Effector memory CD8-positive, alpha-beta T cell (primary cell): ENCODE results near the gene MAPKBP1.
A peak's percentile ranks its signal among the peaks of the same experiment; 100 is the strongest.
"Not testable (repeated sequence)": the region's sequence is repeated elsewhere in the genome, so short reads cannot be mapped to it uniquely, and the experiment has no call there.

Experiments
- ATAC-seq: fragments of 150-1000 bp; cut with Tn5 transposase; replicated peaks from 2 replicates; pipeline ENCODE4 v1.10.0; 2021; ENCODE audit warnings: mild to moderate bottlenecking, moderate library complexity
- DNase-seq, 3 experiments: peaks; one replicate each; pipeline ENCODE4 v3.0.0; 2021
- H3K27ac Mint-ChIP-seq, 2 donors: one replicate each; pipeline ENCODE4 v1.8.0; 2022; ENCODE audit warnings: mild to moderate bottlenecking in 2 of 2, mixed read lengths in 2 of 2, moderate library complexity in 2 of 2
- H3K27me3 Mint-ChIP-seq, 2 donors: one replicate each; pipeline ENCODE4 v1.8.0; 2022; ENCODE audit warnings: mixed read lengths in 2 of 2
- H3K36me3 Mint-ChIP-seq: one replicate; pipeline ENCODE4 v1.8.0; 2022; ENCODE audit warnings: mild to moderate bottlenecking, moderate library complexity, mixed read lengths; ENCODE audit not compliant: insufficient read depth
- H3K4me1 Mint-ChIP-seq, 2 donors: one replicate each; pipeline ENCODE4 v1.8.0; 2022; ENCODE audit warnings: low read depth in 2 of 2, mixed read lengths in 2 of 2
- H3K4me3 Mint-ChIP-seq, 2 donors: one replicate each; pipeline ENCODE4 v1.8.0; 2022; ENCODE audit warnings: mild to moderate bottlenecking in 2 of 2, mixed read lengths in 2 of 2, moderate library complexity in 2 of 2
- H3K9me3 Mint-ChIP-seq, 2 donors: one replicate each; pipeline ENCODE4 v1.8.0; 2022; ENCODE audit warnings: mixed read lengths in 2 of 2

MAPKBP1 gene

DNA sequence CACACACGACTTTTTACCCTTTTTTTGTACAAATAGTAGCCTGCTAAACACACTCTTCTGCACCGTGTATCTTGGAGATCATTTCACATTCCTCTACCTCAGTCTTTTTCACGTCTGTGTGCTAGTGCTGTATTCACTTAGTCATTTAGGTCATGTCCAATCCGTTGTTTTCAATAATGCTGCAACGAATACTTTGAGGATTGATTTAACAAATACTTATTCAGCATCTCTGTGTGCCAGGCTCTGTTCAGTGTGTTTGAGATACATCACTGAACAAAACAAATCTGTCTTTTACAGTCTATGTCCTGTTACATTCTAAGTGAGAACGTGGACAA lies 54.5 kb downstream of the MAPKBP1 start:
- DNase-seq (no peak), ATAC-seq (no peak)
- Mint-ChIP-seq H3K27ac (peak overlapping the region; percentile 59 to 94), H3K4me3 (peak overlapping the region; percentile 80 to 99), H3K9me3 (no peaks in the 10 kb centered on the region), H3K4me1 (peaks cover 37 to 44% of the 10 kb centered on the region in 2 donors), H3K27me3 (no peaks in the 10 kb centered on the region), H3K36me3 (peaks cover 28% of the 10 kb centered on the region)

DNA sequence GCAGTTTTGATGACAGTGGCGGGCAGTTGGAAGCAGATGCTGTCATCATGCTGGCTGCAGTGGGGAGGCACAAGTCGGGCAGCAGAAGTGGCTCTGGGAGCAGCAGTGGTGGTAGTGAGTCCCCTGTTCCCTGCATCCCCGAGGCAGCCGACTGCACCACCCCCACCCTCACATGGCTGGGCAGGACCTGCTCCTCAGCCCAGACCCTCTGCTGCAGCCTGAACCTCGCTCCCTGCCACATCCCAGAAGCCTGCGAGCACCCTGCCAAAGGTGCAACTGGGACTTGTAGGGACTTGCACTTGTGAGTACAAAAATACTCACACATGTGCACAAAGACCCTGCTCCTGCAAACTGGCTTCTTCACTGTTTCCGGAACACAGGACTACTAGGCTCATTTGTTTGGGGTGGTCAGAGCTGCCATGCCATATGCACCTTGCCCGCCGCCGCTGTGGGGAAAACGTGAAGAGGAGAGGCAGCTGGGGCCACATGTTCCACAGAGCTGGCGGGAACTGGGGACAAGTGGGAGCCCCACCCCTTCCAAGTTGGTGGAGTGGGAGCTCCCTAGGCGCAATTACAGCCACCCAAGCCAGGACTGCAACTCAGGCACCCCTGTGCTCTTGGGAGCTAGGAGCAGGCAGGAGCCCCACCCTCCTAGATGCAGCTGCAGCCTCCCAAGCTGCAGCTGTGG lies 55.8 kb downstream of the MAPKBP1 start:
- peaks cover 26% of the 10 kb centered on the region for H3K36me3 Mint-ChIP-seq
- H3K27me3 Mint-ChIP-seq = no peaks in the 10 kb centered on the region
- H3K27ac Mint-ChIP-seq = no peak overlapping the region
- no peaks in the 10 kb centered on the region for H3K9me3 Mint-ChIP-seq
- no peak overlapping the region for H3K4me3 Mint-ChIP-seq
- no peak for ATAC-seq
- no peak for DNase-seq
- H3K4me1 Mint-ChIP-seq = peaks cover 43 to 51% of the 10 kb centered on the region in 2 donors

DNA sequence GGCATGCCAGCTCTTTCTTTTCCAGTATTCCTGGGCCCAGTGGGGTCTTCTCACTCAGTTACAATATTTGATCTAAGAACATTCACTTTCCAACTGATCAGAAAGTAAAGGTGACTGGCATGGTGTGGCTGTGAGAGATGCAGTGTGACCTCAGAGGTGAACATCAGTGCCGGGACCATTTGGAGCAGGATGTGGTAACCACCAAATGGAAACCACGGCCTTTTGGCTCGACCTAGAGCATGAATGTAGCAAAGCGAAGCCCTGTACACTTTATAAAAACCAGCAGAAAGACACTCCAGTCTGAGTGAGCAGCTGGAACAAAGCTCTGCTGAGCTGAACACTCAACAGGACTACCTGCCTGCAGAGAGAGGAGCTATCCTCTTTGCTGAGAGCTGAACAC lies 57.0 kb downstream of the MAPKBP1 start:
- peak overlapping the region; percentile 53 to 63 for H3K4me3 Mint-ChIP-seq
- peak; percentile 62 for ATAC-seq
- H3K27ac Mint-ChIP-seq = peak overlapping the region; percentile 69 to 79
- peaks cover 19% of the 10 kb centered on the region for H3K36me3 Mint-ChIP-seq
- H3K27me3 Mint-ChIP-seq, H3K9me3 Mint-ChIP-seq: not testable (repeated sequence)
- DNase-seq = peak; percentile 40 to 46 (median 45)
- H3K4me1 Mint-ChIP-seq = peaks cover 48 to 53% of the 10 kb centered on the region in 2 donors

DNA sequence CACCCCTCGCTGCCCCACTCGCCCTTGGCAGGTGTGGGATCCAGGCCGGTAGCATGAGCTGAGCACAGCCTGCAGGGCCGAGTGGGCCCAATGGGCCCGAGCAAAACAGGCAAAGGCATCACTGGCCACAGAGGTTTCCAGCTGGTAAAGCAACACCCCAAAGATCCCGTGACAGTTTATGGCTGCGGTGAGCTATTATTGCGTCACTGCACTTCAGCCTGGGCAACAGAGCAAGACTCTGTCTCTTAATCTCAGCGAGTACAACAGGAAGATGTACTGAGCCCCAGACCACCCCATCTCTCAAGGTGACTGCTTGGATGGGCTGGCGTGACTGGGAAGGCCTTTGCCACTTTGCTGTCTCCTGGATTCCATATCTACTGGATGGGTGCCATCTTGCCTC lies 57.9 kb downstream of the MAPKBP1 start:
- DNase-seq (no peak), ATAC-seq (no peak)
- Mint-ChIP-seq H3K4me1 (peaks cover 43 to 49% of the 10 kb centered on the region in 2 donors), H3K27ac (peak overlapping the region in 1 of 2 donors; percentile 69), H3K4me3 (peak overlapping the region; percentile 25 to 53), H3K27me3 (no peaks in the 10 kb centered on the region), H3K36me3 (peaks cover 19% of the 10 kb centered on the region), H3K9me3 (no peaks in the 10 kb centered on the region)

DNA sequence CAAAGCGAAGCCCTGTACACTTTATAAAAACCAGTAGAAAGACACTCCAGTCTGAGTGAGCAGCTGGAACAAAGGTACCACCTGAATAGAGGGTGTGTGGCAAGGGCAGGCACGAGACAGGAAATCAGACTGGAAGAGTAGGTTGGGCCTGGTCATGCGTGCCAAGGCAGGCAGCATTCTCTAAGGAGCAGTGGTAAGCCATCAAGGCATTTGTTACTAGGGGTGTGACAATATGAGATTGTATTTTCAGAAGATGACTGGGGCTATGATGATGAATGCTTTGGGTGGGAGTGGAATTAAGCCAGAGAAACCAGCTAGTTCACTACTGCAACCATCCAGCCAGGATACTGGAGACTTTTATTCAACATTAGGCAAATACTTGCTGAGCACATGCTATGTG lies 58.6 kb downstream of the MAPKBP1 start:
- Mint-ChIP-seq H3K4me3 (peak overlapping the region in 1 of 2 donors; percentile 25), H3K4me1 (peaks cover 43 to 49% of the 10 kb centered on the region in 2 donors), H3K36me3 (peaks cover 15% of the 10 kb centered on the region), H3K9me3 (no peaks in the 10 kb centered on the region), H3K27ac (no peak overlapping the region), H3K27me3 (no peaks in the 10 kb centered on the region)
- ATAC-seq (no peak), DNase-seq (no peak)

DNA sequence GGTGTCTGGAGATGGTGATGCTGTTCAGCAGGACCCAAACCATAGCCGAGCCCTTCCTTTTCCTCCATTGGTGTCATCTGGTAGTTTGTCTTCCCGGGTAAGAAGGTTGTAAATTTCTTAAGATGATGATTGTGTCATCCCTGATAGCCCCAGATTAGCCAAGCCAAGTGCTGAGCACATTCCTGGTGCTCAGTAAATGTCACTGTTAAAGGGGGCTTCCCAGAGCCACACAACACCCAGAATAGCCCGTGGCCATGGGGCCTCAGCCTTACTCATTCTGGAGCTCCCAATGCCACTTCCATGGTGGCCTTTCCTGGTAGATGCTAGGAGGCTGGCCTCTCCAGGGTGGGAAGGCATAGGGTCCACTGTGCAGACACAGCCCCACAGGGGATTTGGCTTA lies 59.8 kb downstream of the MAPKBP1 start:
- no peak for ATAC-seq
- Mint-ChIP-seq H3K27ac (peak overlapping the region in 1 of 2 donors; percentile 29), H3K36me3 (peaks cover 12% of the 10 kb centered on the region), H3K9me3 (no peaks in the 10 kb centered on the region), H3K4me1 (peaks cover 35 to 41% of the 10 kb centered on the region in 2 donors), H3K27me3 (no peaks in the 10 kb centered on the region), H3K4me3 (no peak overlapping the region)
- DNase-seq = no peak

DNA sequence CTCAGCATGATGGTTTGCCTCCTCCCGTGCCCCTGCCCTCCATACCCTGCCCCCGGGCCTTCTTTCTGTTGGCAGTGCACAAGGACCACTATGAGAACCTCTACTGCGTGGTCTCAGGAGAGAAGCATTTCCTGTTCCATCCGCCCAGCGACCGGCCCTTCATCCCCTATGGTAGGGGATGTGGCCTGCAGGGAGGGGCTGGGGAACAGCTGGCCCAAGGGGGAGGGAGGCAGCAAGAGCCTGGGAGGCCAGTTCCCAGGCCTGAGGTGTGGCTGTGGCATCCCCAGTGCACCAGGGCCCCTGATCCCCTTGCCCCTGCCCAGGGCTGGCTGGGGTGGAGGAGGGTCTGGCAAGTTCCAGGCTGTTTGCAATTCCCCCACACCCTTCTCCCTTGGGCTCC lies 61.8 kb downstream of the MAPKBP1 start:
- H3K4me1 Mint-ChIP-seq = peaks cover 27 to 32% of the 10 kb centered on the region in 2 donors
- H3K27ac Mint-ChIP-seq = peak overlapping the region; percentile 49 to 52
- no peaks in the 10 kb centered on the region for H3K27me3 Mint-ChIP-seq
- H3K36me3 Mint-ChIP-seq = peaks cover 15% of the 10 kb centered on the region
- no peaks in the 10 kb centered on the region for H3K9me3 Mint-ChIP-seq
- no peak overlapping the region for H3K4me3 Mint-ChIP-seq
- ATAC-seq = no peak
- DNase-seq = no peak

DNA sequence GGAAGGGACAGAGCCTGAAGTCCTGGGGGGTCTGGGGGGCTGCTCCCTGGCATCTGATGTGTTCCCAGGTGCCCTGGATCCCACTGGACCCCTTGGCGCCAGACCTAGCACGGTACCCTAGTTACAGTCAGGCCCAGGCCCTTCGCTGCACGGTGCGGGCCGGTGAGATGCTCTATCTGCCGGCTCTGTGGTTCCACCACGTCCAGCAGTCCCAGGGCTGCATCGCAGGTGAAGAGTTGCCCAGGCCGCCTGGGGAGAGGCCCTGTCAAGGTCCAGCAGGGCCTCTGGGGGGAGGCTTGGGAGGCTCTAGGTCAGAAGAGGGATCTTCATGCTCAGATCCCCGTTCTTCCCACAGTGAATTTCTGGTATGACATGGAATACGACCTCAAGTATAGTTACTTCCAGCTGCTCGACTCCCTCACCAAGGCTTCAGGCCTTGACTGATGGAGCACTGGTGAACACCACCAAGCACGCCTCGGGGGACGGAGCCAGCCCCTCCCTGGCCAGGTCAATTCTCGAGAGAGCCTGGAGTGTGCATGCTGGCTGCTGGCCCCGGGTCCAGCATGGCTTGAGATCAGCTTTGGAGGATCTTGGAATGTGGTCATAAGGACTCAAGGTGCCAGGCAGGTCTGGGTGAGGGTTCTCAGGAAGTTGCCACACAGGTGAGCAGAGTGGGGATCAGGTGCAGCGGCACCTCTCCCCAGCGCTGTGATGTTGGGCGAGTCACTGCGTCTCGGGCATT lies 62.6 kb downstream of the MAPKBP1 start:
- peak overlapping the region; percentile 49 to 52 for H3K27ac Mint-ChIP-seq
- no peaks in the 10 kb centered on the region for H3K27me3 Mint-ChIP-seq
- H3K9me3 Mint-ChIP-seq = no peaks in the 10 kb centered on the region
- no peak for DNase-seq
- no peak for ATAC-seq
- peaks cover 19 to 26% of the 10 kb centered on the region in 2 donors for H3K4me1 Mint-ChIP-seq
- no peak overlapping the region for H3K4me3 Mint-ChIP-seq
- H3K36me3 Mint-ChIP-seq = peaks cover 12% of the 10 kb centered on the region

DNA sequence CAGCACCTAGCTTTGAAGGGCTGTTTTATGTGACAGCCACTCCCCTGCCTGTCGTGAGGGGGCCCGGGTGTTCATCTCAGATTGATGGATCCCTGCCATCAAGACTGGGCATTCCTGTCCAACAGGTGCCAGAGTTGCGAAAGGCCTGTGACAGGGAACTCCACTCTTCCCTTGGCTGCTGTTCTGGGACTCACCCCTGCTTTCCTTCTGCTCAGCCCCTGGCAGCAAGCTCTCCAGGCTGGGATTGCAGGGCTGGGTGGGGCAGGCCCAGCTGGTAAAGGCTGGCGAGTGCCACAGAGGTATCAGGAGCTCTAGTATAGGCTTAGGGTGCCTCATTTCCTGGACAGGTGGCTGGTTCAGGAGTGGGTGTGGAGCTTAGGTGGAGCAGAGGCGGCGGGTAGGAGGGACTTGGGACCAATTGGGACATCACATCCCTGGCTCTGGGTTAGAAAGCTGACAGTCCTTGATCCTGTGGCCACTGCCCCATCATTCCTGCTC lies 64.2 kb downstream of the MAPKBP1 start, which contains the start of gene PLA2G4B:
TSS of gene PLA2G4B (plus strand) at position 448 of the 498 bp plus-strand sequence. CDS start 67 bp downstream, outside the sequence.
- H3K4me3 Mint-ChIP-seq = no peak within 1 kb of the TSS
- H3K27ac Mint-ChIP-seq = peak within 1 kb of the TSS; percentile 16 to 63
- H3K4me1 Mint-ChIP-seq = peaks cover 11 to 12% of the 10 kb centered on the region in 2 donors

DNA sequence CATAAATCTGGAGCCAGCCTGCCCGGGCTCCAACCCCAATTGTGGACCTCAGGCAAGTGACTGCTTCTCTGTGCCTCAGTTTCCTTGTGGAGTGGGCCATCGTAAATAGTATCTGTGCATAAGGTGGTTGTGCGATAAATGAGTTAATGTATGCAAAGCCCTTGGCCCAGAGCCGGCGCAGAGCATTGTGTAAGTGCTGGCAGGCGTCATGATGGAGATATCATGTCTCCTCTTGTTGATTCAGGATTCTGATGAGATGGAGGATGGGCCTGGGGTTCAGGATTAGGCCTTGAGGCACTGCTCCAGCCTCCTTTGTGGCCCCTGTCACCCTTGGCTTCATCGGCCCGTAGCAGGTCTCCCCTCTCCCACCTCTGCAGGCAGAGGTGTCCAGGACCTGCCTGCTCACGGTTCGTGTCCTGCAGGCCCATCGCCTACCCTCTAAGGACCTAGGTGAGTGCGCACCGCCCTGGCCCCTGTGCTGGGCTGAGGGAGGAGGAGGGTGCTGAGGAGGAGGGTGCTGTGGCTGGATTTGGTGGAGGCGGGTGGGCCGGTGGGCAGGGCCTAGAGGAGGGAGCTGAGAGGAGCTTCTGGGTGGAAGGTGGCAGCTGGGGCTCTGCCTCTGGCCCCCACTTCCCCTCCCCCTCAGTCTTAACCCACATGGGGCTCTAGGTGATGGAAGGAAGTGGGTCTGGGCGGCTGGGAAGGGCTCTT lies 65.7 kb downstream of the MAPKBP1 start:
- DNase-seq (no peak), ATAC-seq (no peak)
- Mint-ChIP-seq H3K27ac (no peak overlapping the region), H3K4me1 (peaks cover 2 to 7% of the 10 kb centered on the region in 2 donors), H3K4me3 (no peak overlapping the region), H3K9me3 (no peaks in the 10 kb centered on the region), H3K36me3 (peaks cover 6% of the 10 kb centered on the region), H3K27me3 (no peaks in the 10 kb centered on the region)

More for the DNA sequence above, 64.2 kb downstream of the MAPKBP1 start, which contains the start of gene PLA2G4B:
- Mint-ChIP-seq H3K36me3 (peaks cover 9% of the 10 kb centered on the region), H3K9me3 (no peaks in the 10 kb centered on the region), H3K27me3 (no peaks in the 10 kb centered on the region)
- ATAC-seq (no peak), DNase-seq (no peak)

DNA sequence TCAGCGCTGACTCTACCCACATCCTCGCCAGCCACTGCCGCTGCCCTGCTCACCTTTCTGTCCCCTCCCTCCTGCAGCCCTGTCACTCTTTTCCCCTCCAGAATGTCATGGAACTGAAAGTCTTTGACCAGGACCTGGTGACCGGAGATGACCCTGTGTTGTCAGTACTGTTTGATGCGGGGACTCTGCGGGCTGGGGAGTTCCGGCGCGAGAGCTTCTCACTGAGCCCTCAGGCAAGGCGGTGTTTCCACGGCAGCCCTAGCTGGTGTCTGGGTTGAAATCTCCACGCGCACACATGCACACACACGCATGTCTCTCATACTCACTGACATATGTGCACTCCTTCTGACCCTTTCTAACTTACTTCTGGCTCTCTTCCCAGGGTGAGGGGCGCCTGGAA lies 66.4 kb downstream of the MAPKBP1 start:
- Mint-ChIP-seq H3K27ac (no peak overlapping the region), H3K4me3 (no peak overlapping the region), H3K27me3 (no peaks in the 10 kb centered on the region), H3K9me3 (no peaks in the 10 kb centered on the region), H3K4me1 (no peaks in the 10 kb centered on the region), H3K36me3 (peaks cover 8% of the 10 kb centered on the region)
- ATAC-seq (no peak), DNase-seq (no peak)

DNA sequence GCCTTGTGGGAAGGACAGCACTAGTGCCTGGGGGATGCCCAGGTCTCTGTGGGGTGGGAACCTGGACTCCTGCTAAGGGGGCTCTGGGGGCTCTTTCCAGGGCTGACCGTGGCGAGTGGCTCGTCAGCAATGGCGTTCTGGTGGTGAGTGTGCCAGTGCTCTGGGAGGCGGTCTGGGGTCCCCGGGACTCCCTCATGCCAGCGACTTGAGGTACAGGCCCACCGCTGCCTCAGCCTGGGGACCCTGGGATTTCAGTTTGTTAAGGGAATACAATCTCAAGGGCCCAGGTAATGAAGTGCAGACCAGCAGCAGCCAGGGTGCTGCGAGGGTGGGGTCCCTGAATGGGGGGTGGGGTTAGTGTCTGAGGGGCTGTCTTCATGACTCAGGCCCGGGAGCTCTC lies 66.8 kb downstream of the MAPKBP1 start:
- Mint-ChIP-seq H3K36me3 (peaks cover 10% of the 10 kb centered on the region), H3K27ac (no peak overlapping the region), H3K4me1 (no peaks in the 10 kb centered on the region), H3K27me3 (no peaks in the 10 kb centered on the region), H3K4me3 (no peak overlapping the region), H3K9me3 (no peaks in the 10 kb centered on the region)
- no peak for ATAC-seq
- DNase-seq = no peak

DNA sequence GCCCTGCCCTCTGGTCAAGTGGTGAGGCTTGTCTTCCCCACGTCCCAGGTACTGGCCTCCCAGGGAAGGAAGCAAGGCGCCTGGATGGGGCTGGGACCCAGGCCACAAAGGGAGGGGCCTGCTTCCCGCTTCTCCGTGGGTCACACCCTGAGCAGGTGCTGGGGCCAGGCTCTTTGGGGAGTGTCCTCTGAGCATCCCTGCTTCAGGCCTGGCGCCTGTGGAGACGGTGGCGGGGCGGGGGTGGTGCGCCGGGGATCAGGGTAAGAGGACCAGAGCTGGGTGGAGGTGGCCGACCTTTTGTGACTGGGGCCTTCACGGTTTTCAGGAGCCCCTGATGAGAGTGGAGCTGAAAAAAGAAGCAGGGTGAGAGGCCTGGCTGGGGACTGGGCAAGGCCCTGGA lies 67.9 kb downstream of the MAPKBP1 start:
- Mint-ChIP-seq H3K27me3 (no peaks in the 10 kb centered on the region), H3K36me3 (peaks cover 13% of the 10 kb centered on the region)

More for the DNA sequence above, 67.9 kb downstream of the MAPKBP1 start:
- H3K27ac Mint-ChIP-seq = peak overlapping the region in 1 of 2 donors; percentile 65
- no peak overlapping the region for H3K4me3 Mint-ChIP-seq
- DNase-seq = no peak
- no peak for ATAC-seq
- H3K4me1 Mint-ChIP-seq = no peaks in the 10 kb centered on the region
- H3K9me3 Mint-ChIP-seq = no peaks in the 10 kb centered on the region
